IMR-90 (cell line): ENCODE data around the gene UXS1.

Source experiments
- CTCF ChIP-seq: conservative IDR thresholded peaks from 2 replicates; pipeline ENCODE4 v1.5.1; 2012; ENCODE audit warnings: mild to moderate bottlenecking, low read depth, low read length, improper control_type of control experiment
- POLR2A ChIP-seq: IDR thresholded peaks from 2 replicates; pipeline ENCODE4 v1.6.1; 2012; ENCODE audit warnings: mild to moderate bottlenecking, low read depth, low read length

GRCh38 chr2:106129150-106129549 lies 65.0 kb downstream of the UXS1 start:
- TF ChIP-seq POLR2A (no peak), CTCF (no peak)
